Measurements from ENCODE around the gene FBLN2.

DNA sequence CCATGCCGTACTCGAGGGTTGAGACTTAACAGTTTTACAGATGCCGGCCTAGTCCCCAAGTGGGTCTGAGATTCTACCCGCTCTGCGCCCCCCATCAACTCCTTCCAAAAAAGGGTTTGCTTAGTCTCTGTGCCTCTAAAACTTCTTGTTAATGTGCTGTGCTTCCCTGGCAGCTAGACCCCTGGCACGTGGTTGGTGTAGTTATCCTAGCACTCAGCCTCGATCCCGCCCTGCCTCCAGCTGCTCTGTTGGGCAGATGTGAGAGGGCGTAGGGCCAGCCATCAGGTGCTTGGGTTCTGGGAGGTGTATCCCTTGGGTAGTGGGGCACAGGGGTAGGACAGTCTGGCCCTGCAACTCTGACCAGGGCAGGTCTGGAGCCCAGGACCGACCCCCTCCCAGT, 79.5 kb downstream of the FBLN2 start:
- TF ChIP-seq, protein P1, sequence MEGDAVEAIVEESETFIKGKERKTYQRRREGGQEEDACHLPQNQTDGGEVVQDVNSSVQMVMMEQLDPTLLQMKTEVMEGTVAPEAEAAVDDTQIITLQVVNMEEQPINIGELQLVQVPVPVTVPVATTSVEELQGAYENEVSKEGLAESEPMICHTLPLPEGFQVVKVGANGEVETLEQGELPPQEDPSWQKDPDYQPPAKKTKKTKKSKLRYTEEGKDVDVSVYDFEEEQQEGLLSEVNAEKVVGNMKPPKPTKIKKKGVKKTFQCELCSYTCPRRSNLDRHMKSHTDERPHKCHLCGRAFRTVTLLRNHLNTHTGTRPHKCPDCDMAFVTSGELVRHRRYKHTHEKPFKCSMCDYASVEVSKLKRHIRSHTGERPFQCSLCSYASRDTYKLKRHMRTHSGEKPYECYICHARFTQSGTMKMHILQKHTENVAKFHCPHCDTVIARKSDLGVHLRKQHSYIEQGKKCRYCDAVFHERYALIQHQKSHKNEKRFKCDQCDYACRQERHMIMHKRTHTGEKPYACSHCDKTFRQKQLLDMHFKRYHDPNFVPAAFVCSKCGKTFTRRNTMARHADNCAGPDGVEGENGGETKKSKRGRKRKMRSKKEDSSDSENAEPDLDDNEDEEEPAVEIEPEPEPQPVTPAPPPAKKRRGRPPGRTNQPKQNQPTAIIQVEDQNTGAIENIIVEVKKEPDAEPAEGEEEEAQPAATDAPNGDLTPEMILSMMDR (optimal IDR thresholded peaks at IDR 0.05 in 1 of 3, IDR thresholded peaks at IDR 0.05 in 1 of 3, conservative IDR thresholded peaks at IDR 0.05 in 1 of 3; ENCODE audit: extremely low read depth in 1 of 3, insufficient read depth in 2 of 3, low read length in 3 of 3) = no peak
- TF ChIP-seq EZH2 (IDR thresholded peaks at IDR 0.05; ENCODE audit: low read length) = no peak

Measured in keratinocyte (primary cell).